SU-DHL-6 (cell line): Measurements from ENCODE around the gene BIRC7.

Experiments
- H2AFZ ChIP-seq: fragments of 200-600 bp; sonication (generic); 2 replicates; pipeline ENCODE4 v1.6.1; 2014; ENCODE audit warnings: low read depth, mild to moderate bottlenecking, moderate library complexity, mixed read lengths, antibody characterized with exemption, low read length; ENCODE audit not compliant: severe bottlenecking
- H3F3A ChIP-seq: fragments of 200-600 bp; shearing (Covaris generic); 2 replicates; pipeline ENCODE4 v1.6.0; 2016; ENCODE audit warnings: antibody characterized with exemption, mild to moderate bottlenecking; ENCODE audit not compliant: insufficient read depth
- H3K27ac ChIP-seq: fragments of 200-600 bp; sonication (generic); 2 replicates; pipeline ENCODE4 v1.5.1; 2016; ENCODE audit warnings: low read depth, mild to moderate bottlenecking, low read length, moderate library complexity, mixed read lengths
- H3K27me3 ChIP-seq: fragments of 200-600 bp; sonication (generic), shearing (Covaris generic); 2 replicates; pipeline ENCODE4 v1.6.0; 2014; ENCODE audit warnings: mild to moderate bottlenecking, low read length
- H3K36me3 ChIP-seq: fragments of 200-600 bp; sonication (generic); 2 replicates; pipeline ENCODE4 v1.6.1; 2014; ENCODE audit warnings: mild to moderate bottlenecking, low read length, mixed read lengths
- H3K4me2 ChIP-seq: fragments of 300-600, 200-600 bp; shearing (Covaris generic), sonication (generic); 2 replicates; pipeline ENCODE4 v1.6.0; 2014; ENCODE audit warnings: low read length, low read depth, mild to moderate bottlenecking; ENCODE audit not compliant: poor library complexity, severe bottlenecking
- H3K4me3 ChIP-seq: fragments of 200-600 bp; sonication (generic); 2 replicates; pipeline ENCODE4 v1.5.1; 2014; ENCODE audit warnings: antibody characterized with exemption, low read length, mild to moderate bottlenecking, mixed read lengths; ENCODE audit not compliant: insufficient read depth, poor library complexity, severe bottlenecking
- H3K79me2 ChIP-seq: fragments of 200-600 bp; sonication (generic); 2 replicates; pipeline ENCODE4 v1.6.1; 2014; ENCODE audit warnings: mild to moderate bottlenecking, low read length, moderate library complexity; ENCODE audit not compliant: insufficient read depth
- H3K9ac ChIP-seq: fragments of 200-600 bp; sonication (generic); 2 replicates; pipeline ENCODE4 v1.7.0; 2014; ENCODE audit warnings: mild to moderate bottlenecking, low read length
- H3K9me2 ChIP-seq: fragments of 200-600 bp; sonication (generic); replicated peaks from 2 replicates; pipeline ENCODE4 v1.6.1; 2014; ENCODE audit warnings: low read length; ENCODE audit not compliant: insufficient read depth
- H3K9me3 ChIP-seq: fragments of 200-600 bp; sonication (generic); 2 replicates; pipeline ENCODE4 v1.6.1; 2014; ENCODE audit warnings: low read length, mixed read lengths; ENCODE audit not compliant: insufficient read depth
- H4K20me1 ChIP-seq: fragments of 200-600 bp; sonication (generic); 2 replicates; pipeline ENCODE4 v1.6.1; 2014; ENCODE audit warnings: low read depth, mild to moderate bottlenecking, antibody characterized with exemption, low read length, moderate library complexity, mixed read lengths
- CTCF ChIP-seq: fragments of 200-600 bp; sonication (generic); IDR thresholded peaks from one replicate; pipeline ENCODE4 v1.5.1; 2017; ENCODE audit warnings: antibody characterized with exemption, mild to moderate bottlenecking, low read length, moderate library complexity; ENCODE audit not compliant: insufficient read depth, poor library complexity, severe bottlenecking
- EZH2phosphoT487 ChIP-seq: fragments of 200-600 bp; sonication (generic), shearing (Covaris generic); conservative IDR thresholded peaks from 2 replicates; pipeline ENCODE4 v1.6.1; 2018; ENCODE audit warnings: mild to moderate bottlenecking, antibody characterized with exemption, low read length, moderate library complexity, mixed read lengths

Gene BIRC7

GRCh38 chr20:63222541-63222940, 13.2 kb upstream of the BIRC7 start:
- H3K4me3 ChIP-seq: no peak overlapping the region
- H3K36me3 ChIP-seq: no peaks in the 10 kb centered on the region
- H3K4me2 ChIP-seq: no peak overlapping the region
- H3K79me2 ChIP-seq: no peaks in the 10 kb centered on the region
- no peak for TF ChIP-seq EZH2phosphoT487
- TF ChIP-seq CTCF: no peak
- H4K20me1 ChIP-seq: no peaks in the 10 kb centered on the region
- H2AFZ ChIP-seq: no peak overlapping the region
- no peaks in the 10 kb centered on the region for H3K9me2 ChIP-seq
- no peak overlapping the region for H3K9ac ChIP-seq
- H3K27me3 ChIP-seq: no peaks in the 10 kb centered on the region
- no peak overlapping the region for H3K27ac ChIP-seq
- no peaks in the 10 kb centered on the region for H3K9me3 ChIP-seq
- H3F3A ChIP-seq: no peaks in the 10 kb centered on the region

DNA sequence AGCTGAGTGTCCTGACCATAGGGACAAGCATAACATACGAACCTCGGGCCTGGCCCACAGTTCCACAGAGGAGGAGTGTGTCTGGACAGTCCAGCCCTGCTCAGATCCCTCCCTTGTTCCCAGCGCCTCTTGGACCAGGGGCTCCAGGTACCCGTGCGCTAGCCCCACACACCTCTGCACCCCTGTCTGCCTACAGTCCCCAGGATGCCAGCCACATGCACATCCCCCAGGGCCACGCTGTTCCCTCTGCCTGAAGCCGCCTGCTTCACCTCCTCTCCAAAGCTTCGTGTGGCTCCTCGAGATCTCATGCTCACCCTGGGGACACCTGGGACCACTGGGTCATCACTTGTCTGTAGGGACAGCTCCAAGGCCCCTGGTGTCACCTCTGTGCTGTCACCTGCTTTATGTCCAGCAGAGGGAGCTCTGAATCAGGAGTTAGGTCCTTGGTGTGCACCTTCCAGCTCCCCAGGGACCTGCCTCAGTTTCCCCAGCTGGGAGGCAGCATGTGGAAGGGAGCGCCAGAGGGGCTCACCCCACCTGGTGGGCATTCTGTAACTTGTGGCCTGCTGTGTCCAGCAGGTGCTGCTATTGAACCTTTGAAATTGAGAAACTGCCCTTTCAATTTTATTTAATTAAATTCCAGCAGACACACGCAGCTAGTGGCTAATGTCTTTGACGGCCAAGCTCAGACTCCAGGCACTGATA, 12.4 kb upstream of the BIRC7 start:
- no peaks in the 10 kb centered on the region for H4K20me1 ChIP-seq
- TF ChIP-seq EZH2phosphoT487: no peak
- TF ChIP-seq CTCF: peak; percentile 76
- H3K4me3 ChIP-seq: no peak overlapping the region
- no peaks in the 10 kb centered on the region for H3K27me3 ChIP-seq
- no peaks in the 10 kb centered on the region for H3K9me3 ChIP-seq
- H3K9ac ChIP-seq: no peak overlapping the region
- no peaks in the 10 kb centered on the region for H3K9me2 ChIP-seq
- H3K27ac ChIP-seq: no peak overlapping the region
- no peaks in the 10 kb centered on the region for H3K79me2 ChIP-seq
- no peak overlapping the region for H3K4me2 ChIP-seq
- no peaks in the 10 kb centered on the region for H3F3A ChIP-seq
- no peaks in the 10 kb centered on the region for H3K36me3 ChIP-seq
- H2AFZ ChIP-seq: no peak overlapping the region

GRCh38 chr20:63223826-63224207, 11.9 kb upstream of the BIRC7 start:
- H3K9ac ChIP-seq: no peak overlapping the region
- no peak overlapping the region for H2AFZ ChIP-seq

More at GRCh38 chr20:63223826-63224207, 11.9 kb upstream of the BIRC7 start:
- H3K4me3 ChIP-seq: no peak overlapping the region
- no peaks in the 10 kb centered on the region for H3K9me2 ChIP-seq
- H3K9me3 ChIP-seq: no peaks in the 10 kb centered on the region
- H3K36me3 ChIP-seq: no peaks in the 10 kb centered on the region
- H4K20me1 ChIP-seq: no peaks in the 10 kb centered on the region
- H3K79me2 ChIP-seq: no peaks in the 10 kb centered on the region
- no peak overlapping the region for H3K4me2 ChIP-seq
- no peak overlapping the region for H3K27ac ChIP-seq
- TF ChIP-seq EZH2phosphoT487: no peak
- no peak for TF ChIP-seq CTCF
- no peaks in the 10 kb centered on the region for H3F3A ChIP-seq
- no peaks in the 10 kb centered on the region for H3K27me3 ChIP-seq
